IMR-90 (cell line): ENCODE measurements around the gene CCDC18. TPM values are rescaled to one million over a fixed set of nuclear protein-coding genes. Genes with fewer than 3 reads are reported as not detected.

Experiments used
- ATAC-seq: fragments of 200-7000 bp; cut with Tn5 transposase; 2 replicates; pipeline ENCODE4 v1.9.1; 2020; ENCODE audit warnings: low read depth, mild to moderate bottlenecking, moderate library complexity
- BruUV-seq: library from RNA; stranded (reverse); fragments of 400-500 nt; replicated peaks from 2 replicates; lab custom pipeline; 2021; lab: Mats Ljungman, UMichigan
- CTCF ChIA-PET: fragments of 300-600 bp; formaldehyde crosslinking; extraction: SDS; loops from one replicate; lab custom pipeline; 2021; ENCODE audit warnings: antibody characterized with exemption; lab: Yijun Ruan, JAX
- POLR2A ChIA-PET: fragments of 300-600 bp; sonication (Branson Sonifier 250); formaldehyde crosslinking; loops from one replicate; lab custom pipeline; 2022; ENCODE audit warnings: antibody characterized with exemption; ENCODE audit not compliant: unreplicated experiment; lab: Charles Lee
- DNase-seq: peaks from one replicate; pipeline ENCODE4 v3.0.0; 2013
- H2AFZ ChIP-seq: replicated peaks from 2 replicates; pipeline ENCODE3; 2013; ENCODE audit warnings: low read length, mild to moderate bottlenecking; ENCODE audit not compliant: poor library complexity
- H2AK5ac ChIP-seq: 2 replicates; pipeline ENCODE4 v1.6.1; 2013; ENCODE audit warnings: low read depth, low read length, inconsistent platforms
- H2AK9ac ChIP-seq: replicated peaks from 2 replicates; pipeline ENCODE3; 2013; ENCODE audit warnings: mild to moderate bottlenecking, low read depth, low read length, moderate library complexity; ENCODE audit not compliant: poor library complexity
- H2BK120ac ChIP-seq: 2 replicates; pipeline ENCODE4 v1.6.1; 2013; ENCODE audit warnings: low read depth, low read length, inconsistent platforms
- H2BK15ac ChIP-seq: 3 replicates; pipeline ENCODE4 v1.6.1; 2013; ENCODE audit warnings: low read depth, low read length, inconsistent platforms
- H2BK20ac ChIP-seq: 2 replicates; pipeline ENCODE4 v1.6.1; 2013; ENCODE audit warnings: low read depth, mild to moderate bottlenecking, inconsistent platforms, low read length, moderate library complexity
- H2BK5ac ChIP-seq: 2 replicates; pipeline ENCODE4 v1.6.1; 2013; ENCODE audit warnings: mild to moderate bottlenecking, low read depth, low read length, inconsistent platforms; ENCODE audit not compliant: poor library complexity, severe bottlenecking
- H3K14ac ChIP-seq: replicated peaks from 2 replicates; pipeline ENCODE4 v1.6.1; 2013; ENCODE audit warnings: low read depth, low read length, inconsistent platforms
- H3K18ac ChIP-seq: 2 replicates; pipeline ENCODE4 v1.6.1; 2013; ENCODE audit warnings: low read depth, low read length, control low read depth
- H3K23ac ChIP-seq: 2 replicates; pipeline ENCODE4 v1.6.1; 2013; ENCODE audit warnings: low read depth, low read length, inconsistent platforms
- H3K27ac ChIP-seq: 2 replicates; pipeline ENCODE4 v1.5.1; 2013; ENCODE audit warnings: mild to moderate bottlenecking, control low read depth, low read length; ENCODE audit not compliant: insufficient read depth
- H3K27me3 ChIP-seq: 2 replicates; pipeline ENCODE4 v1.6.1; 2013; ENCODE audit warnings: low read length; ENCODE audit not compliant: control insufficient read depth, insufficient read depth
- H3K36me3 ChIP-seq: 2 replicates; pipeline ENCODE4 v1.6.1; 2013; ENCODE audit warnings: low read length, mixed read lengths; ENCODE audit not compliant: control insufficient read depth, insufficient read depth
- H3K4ac ChIP-seq: 2 replicates; pipeline ENCODE4 v1.6.1; 2013; ENCODE audit warnings: low read depth, low read length, inconsistent platforms
- H3K4me1 ChIP-seq: 2 replicates; pipeline ENCODE4 v1.6.1; 2013; ENCODE audit warnings: low read length, mixed read lengths; ENCODE audit not compliant: control insufficient read depth, insufficient read depth
- H3K4me2 ChIP-seq: 2 replicates; pipeline ENCODE4 v1.6.1; 2013; ENCODE audit warnings: low read depth, mild to moderate bottlenecking, control low read depth, low read length, moderate library complexity
- H3K4me3 ChIP-seq: 2 replicates; pipeline ENCODE4 v1.5.1; 2013; ENCODE audit warnings: low read depth, mild to moderate bottlenecking, control low read depth, low read length, moderate library complexity; ENCODE audit not compliant: insufficient read depth
- H3K56ac ChIP-seq: 2 replicates; pipeline ENCODE4 v1.6.1; 2013; ENCODE audit warnings: low read length, inconsistent platforms; ENCODE audit not compliant: insufficient read depth; ENCODE audit errors: extremely low read depth
- H3K79me1 ChIP-seq, 2 experiments: 2 replicates each; pipeline ENCODE4 v1.6.1; 2013; ENCODE audit warnings: low read length in 2 of 2, inconsistent platforms in 1 of 2, low read depth in 1 of 2
- H3K9ac ChIP-seq: 2 replicates; pipeline ENCODE4 v1.6.1; 2013; ENCODE audit warnings: low read depth, low read length, control low read depth
- H3K9me1 ChIP-seq: 2 replicates; pipeline ENCODE4 v1.6.1; 2013; ENCODE audit warnings: low read length, inconsistent platforms; ENCODE audit not compliant: insufficient read depth
- H3K9me3 ChIP-seq: 2 replicates; pipeline ENCODE4 v1.6.1; 2013; ENCODE audit warnings: low read length; ENCODE audit not compliant: control insufficient read depth, insufficient read depth
- H4K20me1 ChIP-seq: 2 replicates; pipeline ENCODE4 v1.6.1; 2013; ENCODE audit warnings: low read length, inconsistent platforms; ENCODE audit not compliant: insufficient read depth
- H4K5ac ChIP-seq: 2 replicates; pipeline ENCODE4 v1.6.1; 2013; ENCODE audit warnings: mild to moderate bottlenecking, low read depth, low read length, control low read depth
- H4K8ac ChIP-seq, 2 experiments: 2 replicates each; pipeline ENCODE4 v1.6.1; 2013; ENCODE audit warnings: low read depth in 2 of 2, low read length in 2 of 2, control low read depth in 1 of 2, inconsistent platforms in 1 of 2
- H4K91ac ChIP-seq: 2 replicates; pipeline ENCODE4 v1.6.1; 2013; ENCODE audit warnings: low read depth, low read length, inconsistent platforms; ENCODE audit not compliant: insufficient read depth
- BHLHE40 ChIP-seq: fragments of 150-350 bp; IDR thresholded peaks from 2 replicates; pipeline ENCODE4 v1.6.1; 2016; ENCODE audit warnings: mild to moderate bottlenecking, low read depth, low read length
- CEBPB ChIP-seq: IDR thresholded peaks from 2 replicates; pipeline ENCODE4 v1.6.1; 2012; ENCODE audit warnings: low read depth, low read length, improper control_type of control experiment
- CHD1 ChIP-seq: IDR thresholded peaks from 2 replicates; pipeline ENCODE4 v1.6.1; 2012; ENCODE audit warnings: low read depth, low read length, improper control_type of control experiment
- FOS ChIP-seq: fragments of 150-350 bp; IDR thresholded peaks from 2 replicates; pipeline ENCODE4 v1.6.1; 2016; ENCODE audit warnings: low read depth, low read length
- MAZ ChIP-seq: IDR thresholded peaks from 2 replicates; pipeline ENCODE4 v1.6.1; 2012; ENCODE audit warnings: low read depth, mild to moderate bottlenecking, low read length, improper control_type of control experiment, moderate library complexity, borderline replicate concordance
- MXI1 ChIP-seq: IDR thresholded peaks from 2 replicates; pipeline ENCODE4 v1.6.1; 2012; ENCODE audit warnings: low read depth, mild to moderate bottlenecking, low read length, moderate library complexity, borderline replicate concordance
- NFE2L2 ChIP-seq: fragments of 150-350 bp; IDR thresholded peaks from 2 replicates; pipeline ENCODE4 v1.6.1; 2016; ENCODE audit warnings: low read depth, mild to moderate bottlenecking, low read length
- POLR2A ChIP-seq: IDR thresholded peaks from 2 replicates; pipeline ENCODE4 v1.6.1; 2012; ENCODE audit warnings: mild to moderate bottlenecking, low read depth, low read length
- RCOR1 ChIP-seq: IDR thresholded peaks from 2 replicates; pipeline ENCODE4 v1.6.1; 2012; ENCODE audit warnings: mild to moderate bottlenecking, low read length, improper control_type of control experiment; ENCODE audit not compliant: insufficient replicate concordance
- RFX5 ChIP-seq: IDR thresholded peaks from 2 replicates; pipeline ENCODE4 v1.8.0; 2012; ENCODE audit warnings: low read depth, mild to moderate bottlenecking, low read length, moderate library complexity
- SMC3 ChIP-seq: fragments of 150-350 bp; IDR thresholded peaks from 2 replicates; pipeline ENCODE4 v1.6.1; 2016; ENCODE audit warnings: low read depth, mild to moderate bottlenecking, antibody characterized with exemption, low read length, moderate library complexity
- WGBS, 2 experiments: methylation state at CpG; one replicate each; pipeline versions ENCODE4 v1.1.5 to v1.1.7; 2013; ENCODE audit warnings: missing lambda C conversion rate in 2 of 2; ENCODE audit not compliant: insufficient read length in 1 of 2; ENCODE audit errors: extremely low coverage in 2 of 2; 5-methylcytosine and 5-hydroxymethylcytosine counted together
- dilution Hi-C: fragments of 300-500 bp; cut with HindIII; formaldehyde crosslinking; loops from one replicate; pipeline ENCODE4 v1.14.3; 2018; ENCODE audit warnings: low sequenced_read_pairs; ENCODE audit not compliant: unreplicated experiment
- in situ Hi-C: fragments of 300-500 bp; cut with MboI; formaldehyde crosslinking; loops from 3 replicates; pipeline ENCODE4 v1.14.3; 2019; ENCODE audit warnings: low sequenced_read_pairs, inconsistent platforms, mixed read lengths
- intact Hi-C: fragments of 100-400 bp; cut with micrococcal nuclease; formaldehyde crosslinking; loops from 2 replicates; pipeline ENCODE4 v1.10.0; 2022
- polyA plus RNA-seq, 3 experiments: library from polyadenylated mRNA; depleted of rRNA; stranded (reverse); fragments of >200 nt; gene quantifications; 2 replicates each; pipeline ENCODE4 v1.2.3, GENCODE V29; 2012; ENCODE audit warnings: low replicate concordance in 1 of 3
- total RNA-seq: library from RNA; depleted of rRNA; stranded (reverse); fragments of >200 nt; gene quantifications from 2 replicates; pipeline ENCODE4 v1.2.3, GENCODE V29; 2012
- TF ChIP-seq, protein P1 (sequence below): fragments of 150-350 bp; IDR thresholded peaks from 2 replicates; pipeline ENCODE4 v1.6.1; 2017; ENCODE audit warnings: mild to moderate bottlenecking, antibody characterized with exemption, low read length, low read depth
- TF ChIP-seq, protein P2 (sequence below): conservative IDR thresholded peaks from 2 replicates; pipeline ENCODE4 v1.5.1; 2012; ENCODE audit warnings: mild to moderate bottlenecking, low read depth, low read length, improper control_type of control experiment

CCDC18 gene
- total and polyA plus RNA-seq, 2 of the 4 experiments (the other 2 are of a cell fraction): 5.5 to 7.3 TPM

DNA sequence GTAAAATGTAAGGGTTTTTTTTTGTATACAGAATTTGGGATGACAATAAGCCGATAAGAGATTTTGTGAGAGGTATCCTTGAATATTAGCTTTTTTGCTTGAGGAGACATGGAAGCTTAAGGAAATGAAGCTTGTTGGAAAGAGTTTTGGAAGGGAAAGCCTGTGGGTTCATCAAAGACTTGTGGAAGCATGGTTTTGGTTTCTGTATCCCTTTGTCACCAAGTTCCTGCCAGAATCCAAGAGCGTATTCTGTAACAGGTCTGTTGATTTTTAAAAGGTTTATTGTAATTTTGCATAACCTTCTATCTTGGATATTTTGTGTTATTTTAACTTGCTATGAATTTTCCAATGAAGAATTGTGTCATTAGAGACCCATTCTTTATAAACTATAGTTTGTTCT is 38.4 kb upstream of the CCDC18 start:
- Histone ChIP-seq H2AFZ (no peak overlapping the region), H3K18ac (no peak overlapping the region), H2BK120ac (no peak overlapping the region), H3K4me1 (no peaks in the 10 kb centered on the region), H3K23ac (no peak overlapping the region), H3K27me3 (no peaks in the 10 kb centered on the region), H3K27ac (no peak overlapping the region), H4K20me1 (no peaks in the 10 kb centered on the region), H3K9ac (no peak overlapping the region), H2BK5ac (no peak overlapping the region), H3K79me1 (peaks cover 0 to 9% of the 10 kb centered on the region in 2 experiments; a peak in 2 of 4 replicates), H4K5ac (no peak overlapping the region), H3K4ac (no peak overlapping the region), H2BK20ac (no peak overlapping the region), H3K9me1 (peaks cover 2% of the 10 kb centered on the region; the same call in 1 of the 2 replicates), H3K36me3 (peaks cover 1% of the 10 kb centered on the region; the same call in 1 of the 2 replicates), H3K14ac (no peak overlapping the region), H3K56ac (no peak overlapping the region), H3K9me3 (no peaks in the 10 kb centered on the region), H3K4me3 (no peak overlapping the region), H2AK9ac (no peak overlapping the region), H4K8ac (no peak overlapping the region), H2AK5ac (no peak overlapping the region), H4K91ac (no peak overlapping the region), H3K4me2 (no peak overlapping the region), H2BK15ac (no peak overlapping the region)
- no TSS peak for BruUV-seq
- TF ChIP-seq, protein P1, sequence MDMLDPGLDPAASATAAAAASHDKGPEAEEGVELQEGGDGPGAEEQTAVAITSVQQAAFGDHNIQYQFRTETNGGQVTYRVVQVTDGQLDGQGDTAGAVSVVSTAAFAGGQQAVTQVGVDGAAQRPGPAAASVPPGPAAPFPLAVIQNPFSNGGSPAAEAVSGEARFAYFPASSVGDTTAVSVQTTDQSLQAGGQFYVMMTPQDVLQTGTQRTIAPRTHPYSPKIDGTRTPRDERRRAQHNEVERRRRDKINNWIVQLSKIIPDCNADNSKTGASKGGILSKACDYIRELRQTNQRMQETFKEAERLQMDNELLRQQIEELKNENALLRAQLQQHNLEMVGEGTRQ: no peak
- TF ChIP-seq RCOR1 (no peak), NFE2L2 (no peak), POLR2A (no peak), FOS (no peak), MAZ (no peak), MXI1 (no peak), SMC3 (no peak), CHD1 (no peak), BHLHE40 (no peak), CEBPB (no peak), RFX5 (no peak)
- TF ChIP-seq, protein P2, sequence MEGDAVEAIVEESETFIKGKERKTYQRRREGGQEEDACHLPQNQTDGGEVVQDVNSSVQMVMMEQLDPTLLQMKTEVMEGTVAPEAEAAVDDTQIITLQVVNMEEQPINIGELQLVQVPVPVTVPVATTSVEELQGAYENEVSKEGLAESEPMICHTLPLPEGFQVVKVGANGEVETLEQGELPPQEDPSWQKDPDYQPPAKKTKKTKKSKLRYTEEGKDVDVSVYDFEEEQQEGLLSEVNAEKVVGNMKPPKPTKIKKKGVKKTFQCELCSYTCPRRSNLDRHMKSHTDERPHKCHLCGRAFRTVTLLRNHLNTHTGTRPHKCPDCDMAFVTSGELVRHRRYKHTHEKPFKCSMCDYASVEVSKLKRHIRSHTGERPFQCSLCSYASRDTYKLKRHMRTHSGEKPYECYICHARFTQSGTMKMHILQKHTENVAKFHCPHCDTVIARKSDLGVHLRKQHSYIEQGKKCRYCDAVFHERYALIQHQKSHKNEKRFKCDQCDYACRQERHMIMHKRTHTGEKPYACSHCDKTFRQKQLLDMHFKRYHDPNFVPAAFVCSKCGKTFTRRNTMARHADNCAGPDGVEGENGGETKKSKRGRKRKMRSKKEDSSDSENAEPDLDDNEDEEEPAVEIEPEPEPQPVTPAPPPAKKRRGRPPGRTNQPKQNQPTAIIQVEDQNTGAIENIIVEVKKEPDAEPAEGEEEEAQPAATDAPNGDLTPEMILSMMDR: no peak
- CTCF ChIA-PET: no interaction called here
- in situ Hi-C loops (no loop called here), intact Hi-C loops (no loop called here), dilution Hi-C loops (no loop called here)
- POLR2A ChIA-PET: no interaction called here
- ATAC-seq (no peak), DNase-seq (no peak)
- 100% methylated on average over 1 of the region's 2 CpGs for WGBS, 2 experiments
